Neural crest cell (in vitro differentiated cells): Measurements from ENCODE around the gene FAM168A. TPM values are rescaled to one million over a fixed set of nuclear protein-coding genes. Genes with fewer than 3 reads are reported as not detected.
"Not testable (repeated sequence)": the region's sequence is repeated elsewhere in the genome, so short reads cannot be mapped to it uniquely, and the experiment has no call there.

Experiments used
- DNase-seq: peaks from one replicate; pipeline ENCODE4 v3.0.0; 2021; ENCODE audit warnings: low read depth, mixed read lengths, low spot score
- H3K27ac Mint-ChIP-seq: one replicate; pipeline ENCODE4 v1.8.0; 2021; ENCODE audit warnings: mild to moderate bottlenecking, mixed read lengths; ENCODE audit not compliant: unreplicated experiment
- H3K27me3 Mint-ChIP-seq: 2 replicates; pipeline ENCODE4 v1.8.0; 2021; ENCODE audit warnings: low read depth, mild to moderate bottlenecking, mixed read lengths
- H3K36me3 Mint-ChIP-seq: 2 replicates; pipeline ENCODE4 v1.8.0; 2021; ENCODE audit warnings: low read depth, mild to moderate bottlenecking, mixed read lengths
- H3K4me1 Mint-ChIP-seq: 2 replicates; pipeline ENCODE4 v1.8.0; 2021; ENCODE audit warnings: mixed read lengths
- H3K4me3 Mint-ChIP-seq: one replicate; pipeline ENCODE4 v1.8.0; 2021; ENCODE audit warnings: mild to moderate bottlenecking, mixed read lengths
- H3K9me3 Mint-ChIP-seq: 2 replicates; pipeline ENCODE4 v1.8.0; 2021; ENCODE audit warnings: mixed read lengths
- CTCF ChIP-seq: fragments of 200-600 bp; sonication (generic); conservative IDR thresholded peaks from 2 replicates; pipeline ENCODE4 v1.5.0; 2021; ENCODE audit warnings: antibody characterized with exemption, mild to moderate bottlenecking
- total RNA-seq: library from RNA; stranded (reverse); gene quantifications from 2 replicates; pipeline ENCODE4 v1.2.1, GENCODE V29; 2021

The FAM168A gene
- total RNA-seq, 1 donor from 2014 or later, result 46.6 TPM

- Mint-ChIP-seq H3K27me3 (no peaks in the 10 kb centered on the region), H3K4me3 (no peak overlapping the region), H3K4me1 (peaks cover 4% of the 10 kb centered on the region), H3K36me3 (peaks cover 7% of the 10 kb centered on the region), H3K9me3 (peaks cover 10% of the 10 kb centered on the region), H3K27ac (no peak overlapping the region)
- DNase-seq, result no peak
- peak; percentile 74 for TF ChIP-seq CTCF
Measured at GRCh38 chr11:73478737-73479347, 119.1 kb downstream of the FAM168A start.

- Mint-ChIP-seq H3K4me3 (no peak overlapping the region), H3K9me3 (peaks cover 10% of the 10 kb centered on the region), H3K4me1 (peaks cover 4% of the 10 kb centered on the region), H3K36me3 (peaks cover 7% of the 10 kb centered on the region), H3K27me3 (no peaks in the 10 kb centered on the region), H3K27ac (no peak overlapping the region)
- no peak for DNase-seq
- no peak for TF ChIP-seq CTCF
Measured at GRCh38 chr11:73477518-73477917, 120.4 kb downstream of the FAM168A start.

DNA sequence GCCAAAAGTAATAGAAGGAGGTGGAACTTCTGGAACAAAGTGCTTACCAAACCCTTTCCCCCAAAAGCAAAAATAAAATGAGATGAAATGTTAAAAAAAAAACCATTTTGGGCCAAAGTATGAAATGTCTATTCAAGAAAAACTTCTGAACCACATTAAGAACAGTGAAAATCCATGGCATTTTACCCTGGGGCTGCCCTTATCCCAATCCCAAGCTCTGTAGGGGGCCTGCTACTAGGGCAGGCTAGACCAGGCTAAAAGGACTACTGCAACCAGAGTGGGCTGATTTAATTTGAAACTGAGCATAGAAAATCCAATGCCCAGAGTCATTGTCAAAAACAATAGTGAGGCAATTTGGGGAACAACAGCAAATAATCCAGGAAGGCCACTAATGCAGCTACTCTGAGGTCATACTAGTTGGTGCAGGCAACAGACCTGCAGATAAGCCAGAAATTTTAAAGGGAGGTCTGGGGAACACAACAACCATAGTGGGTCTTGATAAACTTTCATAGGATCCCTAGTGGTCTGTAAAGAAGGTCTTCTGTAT lies 122.3 kb downstream of the FAM168A start:
- peaks cover 7% of the 10 kb centered on the region for H3K36me3 Mint-ChIP-seq
- no peak for TF ChIP-seq CTCF
- H3K4me3 Mint-ChIP-seq, result no peak overlapping the region
- H3K27me3 Mint-ChIP-seq, result no peaks in the 10 kb centered on the region
- no peak overlapping the region for H3K27ac Mint-ChIP-seq
- H3K4me1 Mint-ChIP-seq, result peaks cover 4% of the 10 kb centered on the region
- peaks cover 10% of the 10 kb centered on the region for H3K9me3 Mint-ChIP-seq
- no peak for DNase-seq

DNA sequence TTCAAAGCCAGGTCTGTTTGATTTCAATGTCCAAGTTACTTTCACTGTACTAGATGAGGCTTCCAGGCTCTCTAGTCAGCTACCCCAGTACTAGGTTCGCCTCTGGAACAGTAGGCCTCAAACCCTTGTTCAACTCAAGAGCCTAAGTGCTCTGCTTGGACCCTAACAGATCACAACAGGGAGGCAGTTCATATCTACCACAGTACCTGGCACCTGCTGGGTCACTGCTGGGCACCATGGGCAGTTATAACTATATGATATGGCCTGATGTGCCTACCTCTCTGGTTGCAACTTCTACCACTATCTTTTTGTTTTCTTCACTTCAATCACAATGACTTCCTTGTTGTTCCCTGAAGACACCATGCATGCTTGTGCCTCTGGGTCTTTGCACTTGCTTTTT lies 124.7 kb downstream of the FAM168A start:
- H3K9me3 Mint-ChIP-seq, result peaks cover 10% of the 10 kb centered on the region
- H3K4me3 Mint-ChIP-seq, result no peak overlapping the region
- DNase-seq, result no peak
- H3K4me1 Mint-ChIP-seq, result no peaks in the 10 kb centered on the region
- no peak for TF ChIP-seq CTCF
- H3K27me3 Mint-ChIP-seq, result no peaks in the 10 kb centered on the region
- no peak overlapping the region for H3K27ac Mint-ChIP-seq
- H3K36me3 Mint-ChIP-seq, result peaks cover 5% of the 10 kb centered on the region

DNA sequence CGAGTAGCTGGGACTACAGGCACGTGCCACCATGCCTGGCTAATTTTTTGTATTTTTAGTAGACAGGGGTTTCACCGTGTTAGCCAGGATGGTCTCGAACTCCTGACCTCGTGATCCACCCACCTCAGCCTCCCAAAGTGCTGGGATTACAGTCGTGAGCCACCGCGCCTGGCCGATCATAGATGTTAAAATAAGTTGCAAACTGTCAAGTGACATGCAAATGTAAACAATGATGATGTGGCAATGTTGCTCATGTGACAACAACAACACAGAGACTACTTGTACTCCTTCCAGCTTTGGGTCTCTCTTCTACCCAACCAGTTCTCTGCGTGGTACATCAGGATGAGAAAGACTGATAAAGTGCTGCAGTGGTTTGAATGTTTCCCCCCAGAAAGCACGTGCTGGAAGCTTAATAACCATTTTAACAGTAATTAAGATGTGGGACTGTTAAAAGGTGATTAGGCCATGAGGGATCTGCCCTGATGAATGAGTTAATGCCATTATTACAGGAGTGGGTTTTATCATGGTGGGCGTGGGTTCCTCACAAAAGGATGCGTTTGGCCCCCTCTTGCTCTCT lies 127.8 kb downstream of the FAM168A start:
- not testable (repeated sequence) for H3K36me3 Mint-ChIP-seq, DNase-seq, H3K9me3 Mint-ChIP-seq, H3K4me1 Mint-ChIP-seq, H3K27ac Mint-ChIP-seq, H3K4me3 Mint-ChIP-seq, H3K27me3 Mint-ChIP-seq

GRCh38 chr11:73469401-73469800 lies 128.5 kb downstream of the FAM168A start:
- no peak for DNase-seq
- H3K27me3 Mint-ChIP-seq, result no peaks in the 10 kb centered on the region
- H3K4me1 Mint-ChIP-seq, result no peaks in the 10 kb centered on the region
- no peaks in the 10 kb centered on the region for H3K9me3 Mint-ChIP-seq
- TF ChIP-seq CTCF, result no peak
- H3K36me3 Mint-ChIP-seq, result no peaks in the 10 kb centered on the region
- no peak overlapping the region for H3K4me3 Mint-ChIP-seq
- no peak overlapping the region for H3K27ac Mint-ChIP-seq
